ENCODE results near the gene LEFTY1.

The LEFTY1 gene

DNA sequence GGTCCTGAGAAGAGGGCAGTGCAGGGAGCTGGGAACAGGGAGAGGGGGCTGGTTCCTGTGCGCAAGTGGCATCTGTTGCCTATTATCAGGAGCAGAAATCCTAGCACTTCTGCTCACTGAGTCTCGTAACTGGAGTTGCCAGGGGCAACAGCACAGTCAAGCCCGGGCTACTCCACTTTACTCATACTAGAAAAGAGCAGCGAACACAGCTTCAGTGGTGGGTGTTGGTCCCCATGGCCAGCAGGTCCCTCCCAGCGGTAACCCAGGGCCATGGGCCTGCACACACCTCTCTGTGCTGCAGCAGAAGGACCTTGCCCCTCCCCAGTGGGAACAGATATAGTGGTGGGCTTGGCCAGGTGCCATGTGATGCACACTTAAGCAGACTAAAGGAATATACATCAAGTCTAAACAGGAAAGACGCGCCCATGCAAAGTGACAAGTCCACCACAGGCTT is 26.6 kb upstream of the LEFTY1 start:
- DNase-seq = no peak

DNA sequence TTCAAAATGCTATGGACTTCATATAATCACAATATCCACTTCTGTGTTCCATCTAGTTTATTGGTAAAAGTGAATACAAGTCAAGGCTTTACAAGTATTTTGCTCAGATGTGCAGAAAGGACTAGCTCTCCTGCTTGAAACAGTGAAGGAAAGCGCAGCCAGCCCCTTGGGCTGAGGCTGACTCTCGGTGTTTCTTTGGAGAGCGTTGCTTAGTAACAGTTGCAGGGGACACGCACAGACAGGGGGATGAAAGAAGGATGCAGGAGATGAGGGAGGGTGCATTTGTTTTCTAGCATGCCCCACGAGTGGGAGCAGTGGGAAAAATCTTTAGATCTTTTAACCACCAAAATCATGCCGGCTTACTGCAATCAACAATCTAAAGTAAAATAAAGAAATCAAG is 26.0 kb upstream of the LEFTY1 start:
- no peak for DNase-seq

GRCh38 chr1:225914391-225914790 is 25.4 kb upstream of the LEFTY1 start:
- no peak for DNase-seq

- DNase-seq = no peak
These were observed 22.5 kb upstream of the LEFTY1 start for GRCh38 chr1:225911191-225912130.

GRCh38 chr1:225909477-225909876 is 20.5 kb upstream of the LEFTY1 start:
- no peak for DNase-seq

DNA sequence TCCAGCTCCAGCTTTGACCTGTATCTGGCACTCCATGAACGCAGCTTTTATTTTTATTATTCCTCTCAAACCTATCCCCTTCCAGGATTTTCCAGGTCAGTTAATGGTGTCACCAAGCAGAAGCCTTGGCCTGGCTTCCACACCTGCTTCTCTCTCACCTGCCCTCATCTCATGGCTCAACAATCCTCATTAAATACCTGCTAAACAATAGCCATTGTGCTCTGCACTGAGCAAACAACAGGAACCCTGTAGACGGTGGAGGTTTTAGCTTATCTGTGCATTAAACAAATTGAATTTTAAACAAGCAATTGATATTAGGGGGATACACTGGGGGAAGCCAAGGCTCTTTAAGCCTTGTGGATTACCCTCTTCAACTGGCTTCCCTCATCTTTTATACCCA is 19.8 kb upstream of the LEFTY1 start:
- DNase-seq = no peak

- DNase-seq = no peak
These were observed 19.2 kb upstream of the LEFTY1 start for GRCh38 chr1:225908013-225908640.

GRCh38 chr1:225907341-225907740 is 18.4 kb upstream of the LEFTY1 start:
- no peak for DNase-seq

DNA sequence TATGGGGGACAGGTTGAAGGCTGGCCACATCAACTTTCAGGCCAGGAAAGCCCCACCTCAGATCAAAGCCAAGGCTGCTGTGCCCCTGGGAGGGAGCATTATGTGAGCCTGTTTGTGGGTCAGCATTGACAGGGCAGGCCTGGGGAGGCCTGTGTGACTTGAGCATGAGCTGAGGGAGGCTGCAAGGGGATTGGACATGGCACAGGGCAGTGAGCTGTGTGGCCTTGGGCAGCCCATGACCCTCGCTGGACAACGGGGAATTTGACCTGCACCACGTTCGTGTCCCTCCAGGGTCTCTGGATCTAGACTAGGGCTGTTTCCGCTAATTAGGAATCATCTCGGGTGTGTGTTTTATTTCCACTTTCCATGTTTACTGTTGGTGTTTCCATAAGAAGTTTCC is 17.5 kb upstream of the LEFTY1 start:
- DNase-seq = no peak

GRCh38 chr1:225903623-225904022 is 14.7 kb upstream of the LEFTY1 start:
- no peak for DNase-seq

- no peak for DNase-seq
These were observed 10.3 kb upstream of the LEFTY1 start for GRCh38 chr1:225899044-225899925.

- no peak for DNase-seq
These were observed 8.9 kb upstream of the LEFTY1 start for GRCh38 chr1:225897595-225898514.

DNA sequence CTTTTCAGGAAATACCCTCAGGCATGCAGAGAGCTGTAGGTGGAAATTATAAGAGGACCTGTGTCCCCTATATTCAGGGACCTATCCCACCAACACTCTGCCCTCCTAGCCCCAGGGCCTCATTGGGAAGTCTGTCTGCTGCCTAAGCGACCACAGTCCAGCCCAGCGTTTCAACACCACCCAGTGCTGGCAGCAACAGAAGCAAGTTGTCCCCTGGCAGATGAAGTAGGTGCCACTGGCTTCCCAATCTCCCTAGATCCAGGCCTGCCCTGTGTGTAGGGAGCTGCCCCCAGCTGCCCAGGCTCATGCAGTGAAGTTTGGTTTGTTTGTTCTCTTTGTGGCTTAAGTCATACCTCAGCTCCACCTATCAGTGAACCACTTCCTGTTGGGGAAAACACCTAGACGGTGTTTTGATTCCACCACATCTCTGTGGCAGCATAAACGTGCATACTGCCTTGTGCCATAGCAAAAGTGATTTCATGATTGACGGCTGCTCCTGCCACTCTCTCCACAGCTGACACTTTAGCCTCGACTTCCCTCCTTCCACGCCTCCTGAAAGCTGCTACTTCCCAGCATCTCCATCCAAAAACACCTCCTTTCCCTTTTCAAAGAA is 8.1 kb upstream of the LEFTY1 start:
- no peak for DNase-seq

DNA sequence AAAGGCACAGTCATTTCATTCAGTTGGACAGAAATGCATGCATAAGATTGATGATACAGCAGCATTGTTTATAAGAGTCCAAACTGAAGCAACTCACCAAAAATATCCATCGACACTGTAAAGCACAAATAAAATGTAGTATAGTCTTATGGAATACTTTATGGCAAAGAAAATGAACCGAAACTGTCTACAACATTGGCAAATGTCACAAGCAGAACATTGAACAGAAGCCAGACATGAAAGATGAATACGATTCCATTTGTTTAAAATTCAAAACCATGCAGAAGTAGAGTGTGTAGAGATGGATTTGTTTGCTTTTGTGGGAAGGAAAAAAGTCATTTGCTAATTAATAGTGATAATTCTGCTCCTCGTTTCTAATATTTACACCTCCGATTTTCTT is 7.5 kb upstream of the LEFTY1 start:
- DNase-seq = no peak

DNA sequence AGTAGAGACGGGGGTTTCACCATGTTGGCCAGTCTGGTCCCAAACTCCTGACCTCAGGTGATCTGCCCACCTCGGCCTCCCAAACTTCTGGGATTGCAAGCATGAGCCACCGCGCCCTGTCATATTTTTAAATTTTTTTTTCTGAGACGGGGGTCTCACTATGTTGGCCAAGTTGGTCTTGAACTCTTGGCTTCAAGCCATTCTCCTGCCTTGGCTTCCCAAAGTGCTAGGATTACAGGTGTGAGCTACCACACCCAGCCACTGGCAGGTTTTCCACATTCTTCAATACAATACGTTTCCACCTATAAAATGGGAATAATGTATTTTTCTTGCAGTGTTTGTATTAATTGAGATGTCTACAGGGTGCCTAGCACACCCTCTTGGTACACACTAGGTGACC is 3.4 kb upstream of the LEFTY1 start:
- DNase-seq = no peak

GRCh38 chr1:225891229-225891972 is 2.5 kb upstream of the LEFTY1 start:
- no peak for DNase-seq

- DNase-seq = no peak
These were observed 1.6 kb upstream of the LEFTY1 start for GRCh38 chr1:225890346-225891228.

- no peak for DNase-seq
These were observed 797 bp upstream of the LEFTY1 start for GRCh38 chr1:225889743-225890142.

GRCh38 chr1:225888289-225888897 is 553 bp downstream of the LEFTY1 start:
- DNase-seq = no peak
